GM23338 (cell line): ENCODE data around the gene FAM89B. TPM values are rescaled to one million over a fixed set of nuclear protein-coding genes. Genes with fewer than 3 reads are reported as not detected.

Source experiments
- ATAC-seq: fragments of 200-7000 bp; cut with Tn5 transposase; 3 replicates; pipeline ENCODE4 v1.9.1; 2020
- DNase-seq: peaks from one replicate; pipeline ENCODE4 v3.0.0-alpha.2; 2015; ENCODE audit warnings: low spot score
- H2AFZ ChIP-seq: fragments of 200-600 bp; sonication (generic); 2 replicates; pipeline ENCODE4 v1.8.0; 2016; ENCODE audit warnings: antibody characterized with exemption, mild to moderate bottlenecking, moderate library complexity
- H3F3A ChIP-seq: fragments of 200-600 bp; sonication (generic); replicated peaks from 2 replicates; pipeline ENCODE4 v1.8.0; 2017; ENCODE audit warnings: antibody characterized with exemption, mixed run types, low read depth
- H3K27ac ChIP-seq: fragments of 200-600 bp; sonication (generic); 2 replicates; pipeline ENCODE4 v1.6.1; 2016; ENCODE audit warnings: low read depth
- H3K27me3 ChIP-seq: fragments of 200-600 bp; sonication (generic); 2 replicates; pipeline ENCODE4 v1.8.0; 2016; ENCODE audit warnings: mild to moderate bottlenecking, mixed run types, moderate library complexity; ENCODE audit not compliant: insufficient read depth
- H3K36me3 ChIP-seq: fragments of 200-600 bp; sonication (generic); 2 replicates; pipeline ENCODE4 v1.8.0; 2016; ENCODE audit warnings: mild to moderate bottlenecking; ENCODE audit not compliant: insufficient read depth
- H3K4me1 ChIP-seq: fragments of 200-600 bp; sonication (generic); 2 replicates; pipeline ENCODE4 v1.8.0; 2016; ENCODE audit warnings: mild to moderate bottlenecking, moderate library complexity; ENCODE audit not compliant: insufficient read depth
- H3K4me2 ChIP-seq: fragments of 200-600 bp; sonication (generic); 2 replicates; pipeline ENCODE4 v1.7.1; 2017; ENCODE audit warnings: mixed run types
- H3K4me3 ChIP-seq: fragments of 200-600 bp; sonication (generic); 2 replicates; pipeline ENCODE4 v1.6.1; 2016; ENCODE audit warnings: mixed run types
- H3K79me2 ChIP-seq: fragments of 200-600 bp; sonication (generic); replicated peaks from 2 replicates; pipeline ENCODE4 v1.8.0; 2017; ENCODE audit warnings: mild to moderate bottlenecking; ENCODE audit not compliant: insufficient read depth
- H3K9me2 ChIP-seq: fragments of 200-600 bp; sonication (generic); 2 replicates; pipeline ENCODE4 v1.8.0; 2017; ENCODE audit not compliant: insufficient read depth
- H4K20me1 ChIP-seq: fragments of 200-600 bp; sonication (generic); replicated peaks from 2 replicates; pipeline ENCODE4 v1.8.0; 2017; ENCODE audit warnings: mild to moderate bottlenecking; ENCODE audit not compliant: insufficient read depth
- H3K27ac Mint-ChIP-seq: 2 replicates; pipeline ENCODE4 v1.8.0; 2020; ENCODE audit warnings: inconsistent platforms, mild to moderate bottlenecking, moderate library complexity, mixed read lengths
- H3K27me3 Mint-ChIP-seq: 3 replicates; pipeline ENCODE4 v1.8.0; 2022; ENCODE audit warnings: low read depth, mild to moderate bottlenecking, moderate library complexity, mixed read lengths, inconsistent platforms; ENCODE audit not compliant: insufficient read depth, poor library complexity
- H3K36me3 Mint-ChIP-seq: 3 replicates; pipeline ENCODE4 v1.8.0; 2021; ENCODE audit warnings: low read depth, mild to moderate bottlenecking, inconsistent platforms, moderate library complexity, mixed read lengths
- H3K4me1 Mint-ChIP-seq: 3 replicates; pipeline ENCODE4 v1.8.0; 2020; ENCODE audit warnings: mild to moderate bottlenecking, inconsistent platforms, mixed read lengths
- H3K4me3 Mint-ChIP-seq: 3 replicates; pipeline ENCODE4 v1.8.0; 2021; ENCODE audit warnings: moderate library complexity, mild to moderate bottlenecking, inconsistent platforms, mixed read lengths
- H3K9me3 Mint-ChIP-seq: 3 replicates; pipeline ENCODE4 v1.8.0; 2020; ENCODE audit warnings: moderate library complexity, mild to moderate bottlenecking, inconsistent platforms, mixed read lengths
- CREB1 ChIP-seq: fragments of 250-450 bp; sonication (Bioruptor Pico); IDR thresholded peaks from 2 replicates; pipeline ENCODE4 v1.5.0; 2020; ENCODE audit warnings: low read depth, mild to moderate bottlenecking, moderate library complexity
- EZH2 ChIP-seq: fragments of 200-600 bp; sonication (generic); IDR thresholded peaks from one replicate; pipeline ENCODE4 v1.8.0; 2017; ENCODE audit warnings: antibody characterized with exemption, mild to moderate bottlenecking, low read depth; ENCODE audit not compliant: unreplicated experiment
- EZH2phosphoT487 ChIP-seq: fragments of 200-600 bp; sonication (generic); IDR thresholded peaks from one replicate; pipeline ENCODE4 v1.8.1; 2018; ENCODE audit warnings: antibody characterized with exemption; ENCODE audit not compliant: unreplicated experiment
- JUNB ChIP-seq: IDR thresholded peaks from one replicate; pipeline ENCODE4 v1.6.1; 2016; ENCODE audit warnings: antibody characterized with exemption; ENCODE audit not compliant: unreplicated experiment
- NANOG ChIP-seq: IDR thresholded peaks from 2 replicates; pipeline ENCODE4 v1.6.1; 2016; ENCODE audit warnings: antibody characterized with exemption, borderline replicate concordance
- POLR2AphosphoS5 ChIP-seq: IDR thresholded peaks from 2 replicates; pipeline ENCODE4 v1.6.1; 2016; ENCODE audit warnings: antibody characterized with exemption, low read depth
- STAT1 ChIP-seq: IDR thresholded peaks from one replicate; pipeline ENCODE4 v1.6.1; 2016; ENCODE audit warnings: antibody characterized with exemption; ENCODE audit not compliant: unreplicated experiment
- ZNF114 ChIP-seq: fragments of 250-450 bp; sonication (Bioruptor Pico); IDR thresholded peaks from 2 replicates; pipeline ENCODE4 v1.5.0; 2020; ENCODE audit warnings: mild to moderate bottlenecking, moderate library complexity
- ZNF331 ChIP-seq: fragments of 250-450 bp; sonication (Bioruptor Pico); IDR thresholded peaks from 2 replicates; pipeline ENCODE4 v1.5.0; 2020; ENCODE audit warnings: low read depth, mild to moderate bottlenecking, moderate library complexity
- polyA plus RNA-seq: library from polyadenylated mRNA; unstranded; fragments of >200 nt; fragmentation: Nextera tagmentation; extraction: Ambion mirVana; gene quantifications from 2 replicates; pipeline ENCODE4 v1.2.1, GENCODE V29; 2016
- total RNA-seq: library from RNA; depleted of rRNA; stranded (reverse); fragments of >200 nt; shearing (Covaris generic); gene quantifications from 2 replicates; pipeline ENCODE4 v1.2.3, GENCODE V29; 2014
- TF ChIP-seq, protein P1 (sequence below): fragments of 250-450 bp; sonication (Bioruptor Pico); IDR thresholded peaks from 2 replicates; pipeline ENCODE4 v1.5.0; 2020; ENCODE audit warnings: mild to moderate bottlenecking, moderate library complexity
- TF ChIP-seq, protein P2 (sequence below): IDR thresholded peaks from one replicate; pipeline ENCODE4 v1.6.1; 2018; ENCODE audit warnings: antibody characterized with exemption; ENCODE audit not compliant: unreplicated experiment
- TF ChIP-seq, protein P3 (sequence below): IDR thresholded peaks from 2 replicates; pipeline ENCODE4 v1.6.1; 2016; ENCODE audit warnings: antibody characterized with exemption
- TF ChIP-seq, protein P4 (sequence below), 2 experiments: fragments of 200-600 bp in 1 of 2; sonication (generic) in 1 of 2; conservative IDR thresholded peaks; 2 replicates each; pipeline versions ENCODE4 v1.5.1 to v1.6.1; 2016 to 2017; ENCODE audit warnings: antibody characterized with exemption in 2 of 2, low read depth in 2 of 2, mild to moderate bottlenecking in 2 of 2, moderate library complexity in 1 of 2

FAM89B gene
- total and polyA plus RNA-seq, 2 experiments from 2014 or later: 13.0 to 18.2 TPM

GRCh38 chr11:65559535-65559934 lies 12.8 kb upstream of the FAM89B start:
- Histone ChIP-seq H3K4me3 (no peak overlapping the region), H2AFZ (no peak overlapping the region), H3K27me3 (peaks cover 52% of the 10 kb centered on the region), H3K9me2 (no peaks in the 10 kb centered on the region), H3K36me3 (no peaks in the 10 kb centered on the region), H3K4me1 (peaks cover 39% of the 10 kb centered on the region), H3K79me2 (no peaks in the 10 kb centered on the region), H3F3A (peaks cover 8% of the 10 kb centered on the region; the same call in 1 of the 2 replicates), H4K20me1 (no peaks in the 10 kb centered on the region), H3K4me2 (0 out of 2 replicates have a peak overlapping the region, but pooled peaks have one; percentile 89), H3K27ac (no peak overlapping the region)
- ATAC-seq (no peak), DNase-seq (no peak)
- H3K9me3 Mint-ChIP-seq: no peaks in the 10 kb centered on the region
- peaks cover 49% of the 10 kb centered on the region for H3K4me1 Mint-ChIP-seq
- no peak overlapping the region; the same call in 2 of the 3 replicates for H3K4me3 Mint-ChIP-seq
- peaks cover 41% of the 10 kb centered on the region for H3K27me3 Mint-ChIP-seq
- H3K27ac Mint-ChIP-seq: no peak overlapping the region
- TF ChIP-seq ZNF114 (no peak), POLR2AphosphoS5 (no peak), CREB1 (CRISPR knock-in tag) (no peak), STAT1 (no peak), NANOG (no peak), JUNB (no peak), EZH2 (no peak), EZH2phosphoT487 (no peak), ZNF331 (CRISPR knock-in tag) (no peak)
- TF ChIP-seq, protein P1, sequence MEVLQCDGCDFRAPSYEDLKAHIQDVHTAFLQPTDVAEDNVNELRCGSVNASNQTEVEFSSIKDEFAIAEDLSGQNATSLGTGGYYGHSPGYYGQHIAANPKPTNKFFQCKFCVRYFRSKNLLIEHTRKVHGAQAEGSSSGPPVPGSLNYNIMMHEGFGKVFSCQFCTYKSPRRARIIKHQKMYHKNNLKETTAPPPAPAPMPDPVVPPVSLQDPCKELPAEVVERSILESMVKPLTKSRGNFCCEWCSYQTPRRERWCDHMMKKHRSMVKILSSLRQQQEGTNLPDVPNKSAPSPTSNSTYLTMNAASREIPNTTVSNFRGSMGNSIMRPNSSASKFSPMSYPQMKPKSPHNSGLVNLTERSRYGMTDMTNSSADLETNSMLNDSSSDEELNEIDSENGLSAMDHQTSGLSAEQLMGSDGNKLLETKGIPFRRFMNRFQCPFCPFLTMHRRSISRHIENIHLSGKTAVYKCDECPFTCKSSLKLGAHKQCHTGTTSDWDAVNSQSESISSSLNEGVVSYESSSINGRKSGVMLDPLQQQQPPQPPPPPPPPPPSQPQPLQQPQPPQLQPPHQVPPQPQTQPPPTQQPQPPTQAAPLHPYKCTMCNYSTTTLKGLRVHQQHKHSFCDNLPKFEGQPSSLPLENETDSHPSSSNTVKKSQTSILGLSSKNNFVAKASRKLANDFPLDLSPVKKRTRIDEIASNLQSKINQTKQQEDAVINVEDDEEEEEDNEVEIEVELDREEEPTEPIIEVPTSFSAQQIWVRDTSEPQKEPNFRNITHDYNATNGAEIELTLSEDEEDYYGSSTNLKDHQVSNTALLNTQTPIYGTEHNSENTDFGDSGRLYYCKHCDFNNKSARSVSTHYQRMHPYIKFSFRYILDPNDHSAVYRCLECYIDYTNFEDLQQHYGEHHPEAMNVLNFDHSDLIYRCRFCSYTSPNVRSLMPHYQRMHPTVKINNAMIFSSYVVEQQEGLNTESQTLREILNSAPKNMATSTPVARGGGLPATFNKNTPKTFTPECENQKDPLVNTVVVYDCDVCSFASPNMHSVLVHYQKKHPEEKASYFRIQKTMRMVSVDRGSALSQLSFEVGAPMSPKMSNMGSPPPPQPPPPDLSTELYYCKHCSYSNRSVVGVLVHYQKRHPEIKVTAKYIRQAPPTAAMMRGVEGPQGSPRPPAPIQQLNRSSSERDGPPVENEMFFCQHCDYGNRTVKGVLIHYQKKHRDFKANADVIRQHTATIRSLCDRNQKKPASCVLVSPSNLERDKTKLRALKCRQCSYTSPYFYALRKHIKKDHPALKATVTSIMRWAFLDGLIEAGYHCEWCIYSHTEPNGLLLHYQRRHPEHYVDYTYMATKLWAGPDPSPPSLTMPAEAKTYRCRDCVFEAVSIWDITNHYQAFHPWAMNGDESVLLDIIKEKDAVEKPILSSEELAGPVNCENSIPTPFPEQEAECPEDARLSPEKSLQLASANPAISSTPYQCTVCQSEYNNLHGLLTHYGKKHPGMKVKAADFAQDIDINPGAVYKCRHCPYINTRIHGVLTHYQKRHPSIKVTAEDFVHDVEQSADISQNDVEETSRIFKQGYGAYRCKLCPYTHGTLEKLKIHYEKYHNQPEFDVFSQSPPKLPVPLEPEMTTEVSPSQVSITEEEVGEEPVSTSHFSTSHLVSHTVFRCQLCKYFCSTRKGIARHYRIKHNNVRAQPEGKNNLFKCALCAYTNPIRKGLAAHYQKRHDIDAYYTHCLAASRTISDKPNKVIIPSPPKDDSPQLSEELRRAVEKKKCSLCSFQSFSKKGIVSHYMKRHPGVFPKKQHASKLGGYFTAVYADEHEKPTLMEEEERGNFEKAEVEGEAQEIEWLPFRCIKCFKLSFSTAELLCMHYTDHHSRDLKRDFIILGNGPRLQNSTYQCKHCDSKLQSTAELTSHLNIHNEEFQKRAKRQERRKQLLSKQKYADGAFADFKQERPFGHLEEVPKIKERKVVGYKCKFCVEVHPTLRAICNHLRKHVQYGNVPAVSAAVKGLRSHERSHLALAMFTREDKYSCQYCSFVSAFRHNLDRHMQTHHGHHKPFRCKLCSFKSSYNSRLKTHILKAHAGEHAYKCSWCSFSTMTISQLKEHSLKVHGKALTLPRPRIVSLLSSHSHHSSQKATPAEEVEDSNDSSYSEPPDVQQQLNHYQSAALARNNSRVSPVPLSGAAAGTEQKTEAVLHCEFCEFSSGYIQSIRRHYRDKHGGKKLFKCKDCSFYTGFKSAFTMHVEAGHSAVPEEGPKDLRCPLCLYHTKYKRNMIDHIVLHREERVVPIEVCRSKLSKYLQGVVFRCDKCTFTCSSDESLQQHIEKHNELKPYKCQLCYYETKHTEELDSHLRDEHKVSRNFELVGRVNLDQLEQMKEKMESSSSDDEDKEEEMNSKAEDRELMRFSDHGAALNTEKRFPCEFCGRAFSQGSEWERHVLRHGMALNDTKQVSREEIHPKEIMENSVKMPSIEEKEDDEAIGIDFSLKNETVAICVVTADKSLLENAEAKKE: no peak
- TF ChIP-seq, protein P2, sequence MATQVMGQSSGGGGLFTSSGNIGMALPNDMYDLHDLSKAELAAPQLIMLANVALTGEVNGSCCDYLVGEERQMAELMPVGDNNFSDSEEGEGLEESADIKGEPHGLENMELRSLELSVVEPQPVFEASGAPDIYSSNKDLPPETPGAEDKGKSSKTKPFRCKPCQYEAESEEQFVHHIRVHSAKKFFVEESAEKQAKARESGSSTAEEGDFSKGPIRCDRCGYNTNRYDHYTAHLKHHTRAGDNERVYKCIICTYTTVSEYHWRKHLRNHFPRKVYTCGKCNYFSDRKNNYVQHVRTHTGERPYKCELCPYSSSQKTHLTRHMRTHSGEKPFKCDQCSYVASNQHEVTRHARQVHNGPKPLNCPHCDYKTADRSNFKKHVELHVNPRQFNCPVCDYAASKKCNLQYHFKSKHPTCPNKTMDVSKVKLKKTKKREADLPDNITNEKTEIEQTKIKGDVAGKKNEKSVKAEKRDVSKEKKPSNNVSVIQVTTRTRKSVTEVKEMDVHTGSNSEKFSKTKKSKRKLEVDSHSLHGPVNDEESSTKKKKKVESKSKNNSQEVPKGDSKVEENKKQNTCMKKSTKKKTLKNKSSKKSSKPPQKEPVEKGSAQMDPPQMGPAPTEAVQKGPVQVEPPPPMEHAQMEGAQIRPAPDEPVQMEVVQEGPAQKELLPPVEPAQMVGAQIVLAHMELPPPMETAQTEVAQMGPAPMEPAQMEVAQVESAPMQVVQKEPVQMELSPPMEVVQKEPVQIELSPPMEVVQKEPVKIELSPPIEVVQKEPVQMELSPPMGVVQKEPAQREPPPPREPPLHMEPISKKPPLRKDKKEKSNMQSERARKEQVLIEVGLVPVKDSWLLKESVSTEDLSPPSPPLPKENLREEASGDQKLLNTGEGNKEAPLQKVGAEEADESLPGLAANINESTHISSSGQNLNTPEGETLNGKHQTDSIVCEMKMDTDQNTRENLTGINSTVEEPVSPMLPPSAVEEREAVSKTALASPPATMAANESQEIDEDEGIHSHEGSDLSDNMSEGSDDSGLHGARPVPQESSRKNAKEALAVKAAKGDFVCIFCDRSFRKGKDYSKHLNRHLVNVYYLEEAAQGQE: no peak
- TF ChIP-seq, protein P3, sequence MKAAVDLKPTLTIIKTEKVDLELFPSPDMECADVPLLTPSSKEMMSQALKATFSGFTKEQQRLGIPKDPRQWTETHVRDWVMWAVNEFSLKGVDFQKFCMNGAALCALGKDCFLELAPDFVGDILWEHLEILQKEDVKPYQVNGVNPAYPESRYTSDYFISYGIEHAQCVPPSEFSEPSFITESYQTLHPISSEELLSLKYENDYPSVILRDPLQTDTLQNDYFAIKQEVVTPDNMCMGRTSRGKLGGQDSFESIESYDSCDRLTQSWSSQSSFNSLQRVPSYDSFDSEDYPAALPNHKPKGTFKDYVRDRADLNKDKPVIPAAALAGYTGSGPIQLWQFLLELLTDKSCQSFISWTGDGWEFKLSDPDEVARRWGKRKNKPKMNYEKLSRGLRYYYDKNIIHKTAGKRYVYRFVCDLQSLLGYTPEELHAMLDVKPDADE: no peak
- TF ChIP-seq, protein P4, sequence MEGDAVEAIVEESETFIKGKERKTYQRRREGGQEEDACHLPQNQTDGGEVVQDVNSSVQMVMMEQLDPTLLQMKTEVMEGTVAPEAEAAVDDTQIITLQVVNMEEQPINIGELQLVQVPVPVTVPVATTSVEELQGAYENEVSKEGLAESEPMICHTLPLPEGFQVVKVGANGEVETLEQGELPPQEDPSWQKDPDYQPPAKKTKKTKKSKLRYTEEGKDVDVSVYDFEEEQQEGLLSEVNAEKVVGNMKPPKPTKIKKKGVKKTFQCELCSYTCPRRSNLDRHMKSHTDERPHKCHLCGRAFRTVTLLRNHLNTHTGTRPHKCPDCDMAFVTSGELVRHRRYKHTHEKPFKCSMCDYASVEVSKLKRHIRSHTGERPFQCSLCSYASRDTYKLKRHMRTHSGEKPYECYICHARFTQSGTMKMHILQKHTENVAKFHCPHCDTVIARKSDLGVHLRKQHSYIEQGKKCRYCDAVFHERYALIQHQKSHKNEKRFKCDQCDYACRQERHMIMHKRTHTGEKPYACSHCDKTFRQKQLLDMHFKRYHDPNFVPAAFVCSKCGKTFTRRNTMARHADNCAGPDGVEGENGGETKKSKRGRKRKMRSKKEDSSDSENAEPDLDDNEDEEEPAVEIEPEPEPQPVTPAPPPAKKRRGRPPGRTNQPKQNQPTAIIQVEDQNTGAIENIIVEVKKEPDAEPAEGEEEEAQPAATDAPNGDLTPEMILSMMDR (conservative IDR thresholded peaks at IDR 0.05; ENCODE audit: low read depth in 2 of 2): no peak
- H3K36me3 Mint-ChIP-seq: no peaks in the 10 kb centered on the region; the same call in 2 of the 3 replicates
